ENCODE results near the gene MEPCE. TPM values are rescaled to one million over a fixed set of nuclear protein-coding genes. Genes with fewer than 3 reads are reported as not detected.
A peak's percentile ranks its signal among the peaks of the same experiment; 100 is the strongest.

Gene MEPCE
- total and polyA plus RNA-seq, 2 of the 8 experiments (the other 6 are each of a cell fraction or from before 2014, with no cell fraction given): 22.8 to 48.8 TPM

DNA sequence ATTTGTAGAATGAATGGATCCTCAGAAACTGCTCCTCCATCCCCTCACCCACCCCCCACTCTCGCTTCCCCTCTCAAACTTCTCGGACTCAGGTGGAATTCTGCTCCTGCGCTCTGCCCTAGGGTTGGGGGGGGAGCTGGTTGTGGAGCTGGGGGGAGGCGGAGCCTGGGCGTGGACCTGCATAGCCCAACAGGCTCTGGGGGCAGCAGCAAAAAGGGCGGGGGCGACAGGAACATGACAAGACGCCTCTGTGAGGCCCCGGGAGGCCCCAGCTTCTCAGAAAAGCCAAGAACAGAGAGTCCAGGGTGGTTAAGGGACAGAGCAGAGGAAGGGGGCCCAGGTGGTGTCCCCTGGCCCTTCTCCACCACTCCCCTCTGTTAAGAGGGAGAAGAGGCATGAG, 45.9 kb downstream of the MEPCE start:
- Histone ChIP-seq H3K27ac (ENCODE audit: low read depth, low read length) (no peak overlapping the region), H3K14ac (ENCODE audit: insufficient read length) (no peak overlapping the region), H3K18ac (ENCODE audit: extremely low read depth, low read length) (no peak overlapping the region; the same call in 1 of the 2 replicates), H3K4me2 (ENCODE audit: insufficient read depth in 1 of 2, low read depth in 2 of 2, low read length in 2 of 2) (peak overlapping the region in 1 of 2 experiments; percentile 34; a peak in 2 of 4 replicates), H2AK5ac (ENCODE audit: low read depth, low read length) (0 out of 2 replicates have a peak overlapping the region, but pooled peaks have one; percentile 24), H2BK12ac (ENCODE audit: low read depth, low read length) (no peak overlapping the region), H2BK20ac (ENCODE audit: low read length) (no peak overlapping the region), H3K4ac (replicated peaks; ENCODE audit: insufficient read length, low read depth, low read length) (no peak overlapping the region), H3K4me3 (ENCODE audit: extremely low read depth in 1 of 4, insufficient read depth in 2 of 4, low read depth in 3 of 4, low read length in 4 of 4) (no peak overlapping the region), H3K56ac (replicated peaks; ENCODE audit: insufficient read length, low read depth, low read length) (no peak overlapping the region), H2AFZ (ENCODE audit: low read length) (no peak overlapping the region), H3K9ac (replicated peaks in 1 of 4; ENCODE audit: extremely low read depth in 1 of 4, low read depth in 3 of 4, low read length in 3 of 4) (no peak overlapping the region), H4K5ac (ENCODE audit: insufficient read length, low read depth, low read length) (no peak overlapping the region), H3K79me2 (ENCODE audit: control insufficient read depth in 1 of 2, insufficient read depth in 2 of 2, low read length in 2 of 2) (no peaks in the 10 kb centered on the region), H3K4me1 (replicated peaks in 1 of 4; ENCODE audit: control insufficient read depth in 3 of 4, insufficient read depth in 4 of 4, low read length in 3 of 4) (peaks cover 0 to 17% (median 8%) of the 10 kb centered on the region in 4 experiments; a peak in 6 of 7 replicates), H4K8ac (ENCODE audit: extremely low read depth, insufficient read depth, low read length) (no peak overlapping the region), H3K23ac (ENCODE audit: insufficient read length) (no peak overlapping the region), H3K79me1 (ENCODE audit: low read depth, low read length) (no peaks in the 10 kb centered on the region; the same call in 1 of the 2 replicates), H2BK120ac (replicated peaks; ENCODE audit: low read depth, low read length) (no peak overlapping the region), H3K9me3 (ENCODE audit: insufficient read depth in 2 of 2, low read depth in 1 of 2, low read length in 1 of 2) (no peaks in the 10 kb centered on the region), H2BK15ac (ENCODE audit: low read length) (no peak overlapping the region), H4K20me1 (replicated peaks in 1 of 2; ENCODE audit: control insufficient read depth in 1 of 2, insufficient read depth in 2 of 2, low read length in 2 of 2) (no peaks in the 10 kb centered on the region), H3K23me2 (ENCODE audit: low read depth, low read length) (peaks cover 3% of the 10 kb centered on the region; the same call in 1 of the 2 replicates), H2BK5ac (ENCODE audit: low read depth, low read length) (no peak overlapping the region), H4K91ac (replicated peaks; ENCODE audit: insufficient read length, low read length) (no peak overlapping the region), H3K27me3 (replicated peaks in 1 of 4; ENCODE audit: control insufficient read depth in 3 of 4, extremely low read depth in 1 of 4, insufficient read depth in 3 of 4, low read length in 3 of 4) (no peaks in the 10 kb centered on the region), H3K36me3 (ENCODE audit: control insufficient read depth in 2 of 4, insufficient read depth in 4 of 4, low read length in 3 of 4) (peaks cover 0 to 3% (median 0%) of the 10 kb centered on the region in 4 experiments; a peak in 1 of 8 replicates)
- WGBS, 2 experiments (ENCODE audit: extremely low coverage in 1 of 2, insufficient coverage in 1 of 2, insufficient read length in 1 of 2, insufficient replicate concordance in 2 of 2, low coverage in 1 of 2, low lambda C conversion rate in 2 of 2, missing lambda C conversion rate in 1 of 2): 69% methylated on average over 7 of the region's 9 CpGs; no CpG with 5 or more reads in 1 of the 2 experiments
- DNase-seq (ENCODE audit: low read depth in 1 of 2, low spot score in 2 of 2) (no peak), FAIRE-seq (no peak)
- TF ChIP-seq SP2 (IDR thresholded peaks at IDR 0.05; ENCODE audit: low read length) (no peak), FOSL1 (IDR thresholded peaks at IDR 0.05; ENCODE audit: insufficient read depth, low read depth, low read length) (no peak), TAF7 (optimal IDR thresholded peaks at IDR 0.05; ENCODE audit: borderline replicate concordance, low read depth, low read length) (no peak)
- POLR2A ChIA-PET (ENCODE audit: partially characterized antibody): interaction anchor here (4.3 kb wide), 1 partner anchor 47 kb away, joined by 20 read pairs; the partner anchor contains the start of genes MEPCE and ZCWPW1
- CTCF ChIA-PET (ENCODE audit: partially characterized antibody): interaction anchor here (0.7 to 11.3 kb wide), 11 partner anchors 10 to 873 kb away, joined by 3 to 152 read pairs (median 4); partner anchors contain the start of gene SPACDR

Data from H1 (cell line).